Calu3 (cell line): ENCODE measurements around the gene UNC5C. TPM values are rescaled to one million over a fixed set of nuclear protein-coding genes. Genes with fewer than 3 reads are reported as not detected.
"Not testable (repeated sequence)": the region's sequence is repeated elsewhere in the genome, so short reads cannot be mapped to it uniquely, and the experiment has no call there.

Experiments used
- BruUV-seq: library from RNA; stranded (reverse); fragments of 400-500 nt; replicated peaks from 2 replicates; lab custom pipeline; 2021; lab: Mats Ljungman, UMichigan
- CTCF ChIA-PET: fragments of 300-600 bp; sonication (Branson Sonifier 250); formaldehyde crosslinking; loops from one replicate; lab custom pipeline; 2022; ENCODE audit warnings: antibody characterized with exemption; lab: Charles Lee
- DNase-seq: peaks from one replicate; pipeline ENCODE4 v3.0.0; 2022
- H3K27ac Mint-ChIP-seq: one replicate; pipeline ENCODE4 v1.8.0; 2022; ENCODE audit warnings: mixed read lengths; ENCODE audit not compliant: unreplicated experiment
- H3K27me3 Mint-ChIP-seq: one replicate; pipeline ENCODE4 v1.8.0; 2022; ENCODE audit warnings: mixed read lengths; ENCODE audit not compliant: unreplicated experiment
- H3K36me3 Mint-ChIP-seq: one replicate; pipeline ENCODE4 v1.8.0; 2022; ENCODE audit warnings: mild to moderate bottlenecking, moderate library complexity, mixed read lengths; ENCODE audit not compliant: insufficient read depth, unreplicated experiment
- H3K4me1 Mint-ChIP-seq: one replicate; pipeline ENCODE4 v1.8.0; 2022; ENCODE audit warnings: mild to moderate bottlenecking, low read depth, mixed read lengths; ENCODE audit not compliant: unreplicated experiment
- H3K4me3 Mint-ChIP-seq: one replicate; pipeline ENCODE4 v1.8.0; 2022; ENCODE audit warnings: mild to moderate bottlenecking, low read depth, moderate library complexity, mixed read lengths; ENCODE audit not compliant: unreplicated experiment
- H3K9me3 Mint-ChIP-seq: one replicate; pipeline ENCODE4 v1.8.0; 2022; ENCODE audit warnings: low read depth, mixed read lengths; ENCODE audit not compliant: unreplicated experiment
- CTCF ChIP-seq: fragments of 200-600 bp; IDR thresholded peaks from one replicate; pipeline ENCODE4 v1.8.0; 2022; ENCODE audit warnings: antibody characterized with exemption; ENCODE audit not compliant: unreplicated experiment
- intact Hi-C: fragments of 100-400 bp; cut with micrococcal nuclease; formaldehyde crosslinking; loops from one replicate; pipeline ENCODE4 v1.10.0; 2022; ENCODE audit not compliant: unreplicated experiment
- total RNA-seq: library from RNA; stranded (reverse); gene quantifications from 2 replicates; pipeline ENCODE4 v1.2.3, GENCODE V29; 2022

The UNC5C gene
- total RNA-seq, 1 experiment from 2014 or later = not detected

GRCh38 chr4:95142932-95143331 lies 405.8 kb downstream of the UNC5C start:
- intact Hi-C loops = no loop called here
- H3K4me3 Mint-ChIP-seq = no peak overlapping the region
- no peaks in the 10 kb centered on the region for H3K4me1 Mint-ChIP-seq
- BruUV-seq = no TSS peak
- no peak overlapping the region for H3K27ac Mint-ChIP-seq
- CTCF ChIA-PET = no interaction called here
- no peak for DNase-seq
- TF ChIP-seq CTCF = no peak
- H3K9me3 Mint-ChIP-seq = peaks cover 8% of the 10 kb centered on the region
- H3K27me3 Mint-ChIP-seq = no peaks in the 10 kb centered on the region
- no peaks in the 10 kb centered on the region for H3K36me3 Mint-ChIP-seq

- no peaks in the 10 kb centered on the region for H3K36me3 Mint-ChIP-seq
- H3K27me3 Mint-ChIP-seq = no peaks in the 10 kb centered on the region
- intact Hi-C loops = no loop called here
- H3K27ac Mint-ChIP-seq = no peak overlapping the region
- H3K9me3 Mint-ChIP-seq = peaks cover 8% of the 10 kb centered on the region
- H3K4me3 Mint-ChIP-seq = no peak overlapping the region
- no TSS peak for BruUV-seq
- H3K4me1 Mint-ChIP-seq = peaks cover 6% of the 10 kb centered on the region
- no peak for TF ChIP-seq CTCF
- CTCF ChIA-PET = no interaction called here
- no peak for DNase-seq
These were observed 407.4 kb downstream of the UNC5C start for GRCh38 chr4:95141361-95141760.

DNA sequence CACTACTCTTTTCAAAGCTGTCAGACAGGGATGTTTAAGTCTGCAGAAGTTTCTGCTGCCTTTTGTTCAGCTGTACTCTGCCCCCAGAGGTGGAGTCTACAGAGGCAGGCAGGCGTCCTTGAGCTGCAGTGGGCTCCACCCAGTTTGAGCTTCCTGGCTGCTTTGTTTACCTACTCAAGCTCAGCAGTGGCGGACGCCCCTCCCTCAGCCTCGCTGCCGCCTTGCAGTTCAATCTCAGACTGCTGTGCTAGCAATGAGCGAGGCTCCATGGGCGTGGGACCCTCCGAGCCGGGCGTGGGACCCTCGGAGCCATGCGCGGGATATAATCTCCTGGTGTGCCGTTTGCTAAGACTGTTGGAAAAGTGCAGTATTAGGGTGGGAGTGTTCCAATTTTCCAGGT lies 409.3 kb downstream of the UNC5C start:
- DNase-seq, intact Hi-C loops, CTCF ChIA-PET, H3K4me3 Mint-ChIP-seq, H3K27me3 Mint-ChIP-seq, BruUV-seq, H3K36me3 Mint-ChIP-seq, H3K9me3 Mint-ChIP-seq, H3K4me1 Mint-ChIP-seq, H3K27ac Mint-ChIP-seq: not testable (repeated sequence)

DNA sequence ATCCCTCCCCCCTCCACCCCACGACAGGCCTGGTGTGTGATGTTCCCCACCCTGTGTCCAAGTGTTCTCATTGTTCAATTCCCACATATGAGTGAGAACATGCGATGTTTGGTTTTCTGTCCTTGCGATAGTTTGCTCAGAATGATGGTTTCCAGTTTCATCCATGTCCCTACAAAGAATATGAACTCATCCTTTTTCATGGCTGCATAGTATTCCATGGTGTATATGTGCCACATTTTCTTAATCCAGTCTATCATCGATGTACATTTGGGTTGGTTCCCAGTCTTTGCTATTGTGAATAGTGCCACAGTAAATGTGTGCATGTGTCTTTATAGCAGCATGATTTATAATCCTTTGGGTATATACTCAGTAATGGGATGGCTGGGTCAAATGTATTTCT lies 414.8 kb downstream of the UNC5C start:
- H3K9me3 Mint-ChIP-seq, H3K36me3 Mint-ChIP-seq, BruUV-seq, intact Hi-C loops, H3K4me3 Mint-ChIP-seq, DNase-seq, H3K27ac Mint-ChIP-seq, CTCF ChIA-PET, H3K27me3 Mint-ChIP-seq: not testable (repeated sequence)
- H3K4me1 Mint-ChIP-seq = peaks cover 18% of the 10 kb centered on the region

DNA sequence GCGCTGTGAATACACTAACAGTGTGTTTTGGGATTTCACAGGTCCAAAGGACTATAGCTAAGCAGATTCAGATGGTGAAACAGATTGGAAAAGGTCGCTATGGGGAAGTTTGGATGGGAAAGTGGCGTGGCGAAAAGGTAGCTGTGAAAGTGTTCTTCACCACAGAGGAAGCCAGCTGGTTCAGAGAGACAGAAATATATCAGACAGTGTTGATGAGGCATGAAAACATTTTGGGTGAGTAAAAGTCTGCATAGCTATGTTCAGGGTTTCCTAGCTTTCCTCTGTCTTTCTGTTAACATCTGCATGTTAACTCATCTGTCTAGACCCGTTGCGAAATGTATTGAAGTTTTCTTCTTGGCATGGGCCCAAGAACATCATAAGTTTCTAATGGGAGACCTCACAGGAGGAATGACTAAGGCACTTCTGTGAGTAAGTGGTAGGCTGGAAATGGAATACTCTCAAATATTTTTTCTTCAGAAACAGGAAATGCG lies 418.9 kb downstream of the UNC5C start:
- no peaks in the 10 kb centered on the region for H3K36me3 Mint-ChIP-seq
- intact Hi-C loops = no loop called here

More for the DNA sequence above, 418.9 kb downstream of the UNC5C start:
- CTCF ChIA-PET = no interaction called here
- peaks cover 11% of the 10 kb centered on the region for H3K4me1 Mint-ChIP-seq
- peak; percentile 59 for DNase-seq
- no peak for TF ChIP-seq CTCF
- peak overlapping the region; percentile 72 for H3K27ac Mint-ChIP-seq
- H3K9me3 Mint-ChIP-seq = no peaks in the 10 kb centered on the region
- no peaks in the 10 kb centered on the region for H3K27me3 Mint-ChIP-seq
- no peak overlapping the region for H3K4me3 Mint-ChIP-seq
- no TSS peak for BruUV-seq
